Upper lobe of left lung (tissue), 4 donors: ENCODE data around the gene HCAR2.
"Not testable (repeated sequence)": the region's sequence is repeated elsewhere in the genome, so short reads cannot be mapped to it uniquely, and the experiment has no call there.

ENCODE experiments used
- POLR2A ChIP-seq, 4 donors: fragments of 450-650 bp; IDR thresholded peaks; one replicate each; pipeline ENCODE4 v1.5.1; 2016 to 2017; ENCODE audit warnings: antibody characterized with exemption in 4 of 4, mild to moderate bottlenecking in 2 of 4
- POLR2AphosphoS5 ChIP-seq, 2 donors: sonication (generic); formaldehyde crosslinking; IDR thresholded peaks; one replicate each; pipeline ENCODE4 v1.5.1; 2017; ENCODE audit warnings: antibody characterized with exemption in 2 of 2
- TF ChIP-seq, protein P1 (sequence below), 6 experiments: fragments of 450-650 bp in 4 of 6; fragments of 200-600 bp in 2 of 6; sonication (generic) in 2 of 6; IDR thresholded peaks; one replicate each; pipeline ENCODE4 v1.5.1; 2016 to 2019; ENCODE audit warnings: antibody characterized with exemption in 6 of 6

- TF ChIP-seq, protein P1, sequence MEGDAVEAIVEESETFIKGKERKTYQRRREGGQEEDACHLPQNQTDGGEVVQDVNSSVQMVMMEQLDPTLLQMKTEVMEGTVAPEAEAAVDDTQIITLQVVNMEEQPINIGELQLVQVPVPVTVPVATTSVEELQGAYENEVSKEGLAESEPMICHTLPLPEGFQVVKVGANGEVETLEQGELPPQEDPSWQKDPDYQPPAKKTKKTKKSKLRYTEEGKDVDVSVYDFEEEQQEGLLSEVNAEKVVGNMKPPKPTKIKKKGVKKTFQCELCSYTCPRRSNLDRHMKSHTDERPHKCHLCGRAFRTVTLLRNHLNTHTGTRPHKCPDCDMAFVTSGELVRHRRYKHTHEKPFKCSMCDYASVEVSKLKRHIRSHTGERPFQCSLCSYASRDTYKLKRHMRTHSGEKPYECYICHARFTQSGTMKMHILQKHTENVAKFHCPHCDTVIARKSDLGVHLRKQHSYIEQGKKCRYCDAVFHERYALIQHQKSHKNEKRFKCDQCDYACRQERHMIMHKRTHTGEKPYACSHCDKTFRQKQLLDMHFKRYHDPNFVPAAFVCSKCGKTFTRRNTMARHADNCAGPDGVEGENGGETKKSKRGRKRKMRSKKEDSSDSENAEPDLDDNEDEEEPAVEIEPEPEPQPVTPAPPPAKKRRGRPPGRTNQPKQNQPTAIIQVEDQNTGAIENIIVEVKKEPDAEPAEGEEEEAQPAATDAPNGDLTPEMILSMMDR (IDR thresholded peaks at IDR 0.05), result not testable (repeated sequence)
- TF ChIP-seq POLR2AphosphoS5, POLR2A (IDR thresholded peaks at IDR 0.05): not testable (repeated sequence)
Measured at GRCh38 chr12:122703841-122704240, 684 bp upstream of the HCAR2 start.
